HS-27A (cell line): ENCODE measurements around the gene DNAJC18.
"Not testable (repeated sequence)": the region's sequence is repeated elsewhere in the genome, so short reads cannot be mapped to it uniquely, and the experiment has no call there.

Experiments
- DNase-seq: peaks from one replicate; pipeline ENCODE4 v3.0.0-alpha.2; 2012; ENCODE audit warnings: low read depth, missing footprints

Gene DNAJC18

GRCh38 chr5:139386956-139387355 is 52.4 kb downstream of the DNAJC18 start:
- not testable (repeated sequence) for DNase-seq

GRCh38 chr5:139386050-139386438 is 53.3 kb downstream of the DNAJC18 start:
- no peak for DNase-seq

GRCh38 chr5:139385061-139386049 is 54.0 kb downstream of the DNAJC18 start:
- DNase-seq: no peak

- no peak for DNase-seq
Observed at GRCh38 chr5:139384591-139385051, 54.7 kb downstream of the DNAJC18 start.

GRCh38 chr5:139383993-139384590 is 55.2 kb downstream of the DNAJC18 start:
- DNase-seq: no peak

GRCh38 chr5:139383275-139383992 is 55.9 kb downstream of the DNAJC18 start, which contains the start of gene SLC23A1:
Gene SLC23A1, minus strand, starts transcription at chr5:139383297. Its CDS starts 44 bp downstream, at chr5:139383253.
- DNase-seq: no peak

- no peak for DNase-seq
Observed at GRCh38 chr5:139382807-139383206, 56.5 kb downstream of the DNAJC18 start.

- no peak for DNase-seq
Observed at GRCh38 chr5:139381837-139382761, 57.2 kb downstream of the DNAJC18 start.

- no peak for DNase-seq
Observed at GRCh38 chr5:139379626-139380449, 59.5 kb downstream of the DNAJC18 start.

- DNase-seq: no peak
Observed at GRCh38 chr5:139378941-139379361, 60.4 kb downstream of the DNAJC18 start.

GRCh38 chr5:139378101-139378825 is 61.1 kb downstream of the DNAJC18 start:
- no peak for DNase-seq

- no peak for DNase-seq
Observed at GRCh38 chr5:139377226-139377625, 62.1 kb downstream of the DNAJC18 start.

GRCh38 chr5:139376364-139376763 is 63.0 kb downstream of the DNAJC18 start:
- no peak for DNase-seq

- no peak for DNase-seq
Observed at GRCh38 chr5:139374909-139375308, 64.4 kb downstream of the DNAJC18 start.

GRCh38 chr5:139371482-139372435 is 67.6 kb downstream of the DNAJC18 start:
- DNase-seq: no peak

GRCh38 chr5:139369181-139369580 is 70.1 kb downstream of the DNAJC18 start:
- DNase-seq: peak; percentile 11

- no peak for DNase-seq
Observed at GRCh38 chr5:139368613-139369012, 70.7 kb downstream of the DNAJC18 start.

- DNase-seq: no peak
Observed at GRCh38 chr5:139364466-139364865, 74.9 kb downstream of the DNAJC18 start.
